Upper lobe of right lung (tissue), 1 donor: ENCODE data around the gene PLAC9. TPM values are rescaled to one million over a fixed set of nuclear protein-coding genes. Genes with fewer than 3 reads are reported as not detected.

ENCODE experiments used
- ATAC-seq: fragments of 200-7000 bp; cut with Tn5 transposase; one replicate; pipeline ENCODE4 v1.9.1; 2020; ENCODE audit warnings: mild to moderate bottlenecking, moderate library complexity
- DNase-seq: peaks from one replicate; pipeline ENCODE4 v3.0.0-alpha.2; 2020
- H3K27ac ChIP-seq: fragments of 200-600 bp; one replicate; pipeline ENCODE4 v1.8.0; 2022
- H3K27me3 ChIP-seq: fragments of 200-600 bp; one replicate; pipeline ENCODE4 v1.8.0; 2022; ENCODE audit warnings: mild to moderate bottlenecking
- H3K36me3 ChIP-seq: fragments of 200-600 bp; one replicate; pipeline ENCODE4 v1.8.0; 2022
- H3K4me1 ChIP-seq: fragments of 200-600 bp; one replicate; pipeline ENCODE4 v1.8.0; 2022
- H3K4me3 ChIP-seq: fragments of 200-600 bp; one replicate; pipeline ENCODE4 v1.8.0; 2022; ENCODE audit warnings: mild to moderate bottlenecking
- H3K9me3 ChIP-seq: fragments of 200-600 bp; one replicate; pipeline ENCODE4 v1.8.0; 2022
- intact Hi-C: fragments of 100-400 bp; cut with DNase I; formaldehyde crosslinking; loops from one replicate; pipeline ENCODE4 v1.11.0; 2022
- total RNA-seq: library from RNA; stranded (reverse); fragmentation: NEBNext Ultra II Directional; extraction: Animal tissue kit (Norgen Biotek cat#: 25700); gene quantifications from one replicate; pipeline ENCODE4 v1.2.1, GENCODE V29; 2021
- TF ChIP-seq, protein P1 (sequence below): fragments of 200-600 bp; IDR thresholded peaks from one replicate; pipeline ENCODE4 v1.8.0; 2022; ENCODE audit warnings: antibody characterized with exemption
- donor health status: DM: no; HTN: yes; CAD: no; lungs with severe emphysema.

Gene PLAC9
- total RNA-seq, 1 donor from 2014 or later: 24.1 TPM

- peaks cover 19% of the 10 kb centered on the region for H3K4me1 ChIP-seq
- peaks cover 100% of the 10 kb centered on the region for H3K36me3 ChIP-seq
- no peaks in the 10 kb centered on the region for H3K9me3 ChIP-seq
- no peak for DNase-seq
- TF ChIP-seq, protein P1, sequence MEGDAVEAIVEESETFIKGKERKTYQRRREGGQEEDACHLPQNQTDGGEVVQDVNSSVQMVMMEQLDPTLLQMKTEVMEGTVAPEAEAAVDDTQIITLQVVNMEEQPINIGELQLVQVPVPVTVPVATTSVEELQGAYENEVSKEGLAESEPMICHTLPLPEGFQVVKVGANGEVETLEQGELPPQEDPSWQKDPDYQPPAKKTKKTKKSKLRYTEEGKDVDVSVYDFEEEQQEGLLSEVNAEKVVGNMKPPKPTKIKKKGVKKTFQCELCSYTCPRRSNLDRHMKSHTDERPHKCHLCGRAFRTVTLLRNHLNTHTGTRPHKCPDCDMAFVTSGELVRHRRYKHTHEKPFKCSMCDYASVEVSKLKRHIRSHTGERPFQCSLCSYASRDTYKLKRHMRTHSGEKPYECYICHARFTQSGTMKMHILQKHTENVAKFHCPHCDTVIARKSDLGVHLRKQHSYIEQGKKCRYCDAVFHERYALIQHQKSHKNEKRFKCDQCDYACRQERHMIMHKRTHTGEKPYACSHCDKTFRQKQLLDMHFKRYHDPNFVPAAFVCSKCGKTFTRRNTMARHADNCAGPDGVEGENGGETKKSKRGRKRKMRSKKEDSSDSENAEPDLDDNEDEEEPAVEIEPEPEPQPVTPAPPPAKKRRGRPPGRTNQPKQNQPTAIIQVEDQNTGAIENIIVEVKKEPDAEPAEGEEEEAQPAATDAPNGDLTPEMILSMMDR: no peak
- H3K27ac ChIP-seq: peak overlapping the region; percentile 67
- H3K4me3 ChIP-seq: no peak overlapping the region
- no peak for ATAC-seq
- H3K27me3 ChIP-seq: no peaks in the 10 kb centered on the region
- intact Hi-C loops: loop anchor here (10.0 kb wide), 1 partner anchor 47 kb away; the partner anchor contains the start of gene ANXA11
These were observed 25.6 kb downstream of the PLAC9 start for GRCh38 chr10:80158126-80158525.

GRCh38 chr10:80158598-80159127 is 26.1 kb downstream of the PLAC9 start:
- Histone ChIP-seq H3K27ac (peak overlapping the region; percentile 67), H3K9me3 (no peaks in the 10 kb centered on the region), H3K4me1 (peaks cover 19% of the 10 kb centered on the region), H3K36me3 (peaks cover 100% of the 10 kb centered on the region), H3K27me3 (no peaks in the 10 kb centered on the region), H3K4me3 (no peak overlapping the region)
- TF ChIP-seq, protein P1: no peak
- ATAC-seq (peak; percentile 82), DNase-seq (no peak)
- intact Hi-C loops: loop anchor here (10.0 kb wide), 1 partner anchor 46 kb away; the partner anchor contains the start of gene ANXA11

DNA sequence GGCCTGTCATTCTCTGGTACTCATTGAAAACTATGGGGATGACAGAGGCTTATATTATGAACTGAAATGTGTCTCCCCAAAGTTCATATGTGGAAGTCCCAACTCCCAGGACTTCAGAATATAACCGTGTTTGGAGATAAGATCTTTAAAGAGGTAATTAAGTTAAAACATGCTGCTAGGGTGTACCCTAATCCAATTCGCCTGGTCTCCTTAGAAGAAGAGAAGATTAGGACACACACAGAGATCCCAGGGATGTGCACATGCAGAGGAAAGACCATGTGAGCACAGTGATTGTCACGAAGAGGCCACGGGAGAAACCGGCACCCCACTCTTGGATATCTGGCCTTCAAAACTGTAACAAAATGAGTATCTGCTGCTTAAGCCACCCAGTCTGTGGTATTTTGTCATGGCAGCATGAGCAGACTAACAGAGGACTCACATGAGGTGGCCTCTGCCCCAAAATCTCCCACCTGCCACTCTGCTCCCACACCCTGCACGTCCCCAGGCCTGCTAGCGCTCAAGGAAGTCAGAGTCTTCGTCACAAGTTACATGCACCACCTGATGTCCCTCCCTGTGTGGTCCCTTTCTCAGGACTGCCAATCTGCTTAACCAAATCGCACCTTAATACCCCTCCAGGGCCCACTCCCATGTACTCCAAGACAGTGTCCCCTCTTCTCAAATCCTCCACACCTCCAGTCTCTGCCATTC is 26.8 kb downstream of the PLAC9 start:
- intact Hi-C loops: loop anchor here (10.0 kb wide), 1 partner anchor 45 kb away; the partner anchor contains the start of gene ANXA11
- Histone ChIP-seq H3K4me3 (no peak overlapping the region), H3K27ac (peak overlapping the region; percentile 67), H3K4me1 (peaks cover 19% of the 10 kb centered on the region), H3K9me3 (no peaks in the 10 kb centered on the region), H3K36me3 (peaks cover 100% of the 10 kb centered on the region), H3K27me3 (no peaks in the 10 kb centered on the region)
- ATAC-seq (no peak), DNase-seq (no peak)
- TF ChIP-seq, protein P1: no peak

DNA sequence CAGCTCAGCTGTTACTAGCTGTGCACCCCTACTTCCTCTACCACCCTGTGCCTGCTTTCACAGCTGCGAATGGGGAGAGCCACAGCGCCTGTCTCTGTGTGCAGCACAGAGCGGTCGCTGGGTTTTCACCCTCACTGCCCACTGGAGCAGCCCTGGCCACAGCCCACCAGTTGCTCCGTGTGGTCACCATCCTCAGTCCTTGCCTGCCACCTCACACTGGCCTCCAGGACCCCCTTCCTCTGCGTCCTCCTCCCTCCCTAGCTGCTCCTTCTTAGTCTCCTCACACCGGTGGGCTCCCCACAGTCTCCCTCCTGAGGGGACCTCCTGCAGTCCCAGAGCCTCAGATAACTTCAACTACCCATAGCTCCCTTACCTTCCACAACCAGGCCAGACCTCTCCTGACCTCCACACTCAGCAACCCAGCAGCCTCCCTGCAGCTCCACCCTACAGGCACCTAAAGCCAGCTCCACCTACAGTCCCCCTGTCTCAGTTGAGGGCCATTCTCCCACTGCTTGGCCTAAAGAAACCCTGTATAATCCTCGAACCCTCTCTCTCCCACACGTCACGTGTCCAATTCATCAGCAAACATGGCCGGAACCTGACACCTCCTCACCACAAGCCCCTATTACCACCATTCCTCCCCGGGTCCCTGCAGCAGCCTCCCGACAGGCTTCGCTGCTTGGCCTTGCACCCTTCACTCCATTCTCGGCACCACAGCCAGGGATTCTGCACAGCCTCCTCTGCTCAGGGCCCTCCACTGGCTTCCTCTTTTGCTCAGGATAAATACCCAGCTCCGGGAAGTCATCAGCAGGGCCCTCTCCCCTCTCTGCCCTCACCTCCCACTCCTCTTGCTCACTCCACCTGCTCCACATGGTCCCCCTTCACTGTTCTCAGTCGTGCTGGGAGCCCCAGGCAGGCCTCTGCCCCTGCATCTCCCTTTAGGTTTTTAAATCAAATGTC is 28.1 kb downstream of the PLAC9 start:
- Histone ChIP-seq H3K4me1 (peaks cover 19% of the 10 kb centered on the region), H3K36me3 (peaks cover 100% of the 10 kb centered on the region), H3K9me3 (no peaks in the 10 kb centered on the region), H3K27ac (no peak overlapping the region), H3K4me3 (no peak overlapping the region), H3K27me3 (no peaks in the 10 kb centered on the region)
- intact Hi-C loops: no loop called here
- no peak for DNase-seq
- TF ChIP-seq, protein P1: no peak
- ATAC-seq: no peak

DNA sequence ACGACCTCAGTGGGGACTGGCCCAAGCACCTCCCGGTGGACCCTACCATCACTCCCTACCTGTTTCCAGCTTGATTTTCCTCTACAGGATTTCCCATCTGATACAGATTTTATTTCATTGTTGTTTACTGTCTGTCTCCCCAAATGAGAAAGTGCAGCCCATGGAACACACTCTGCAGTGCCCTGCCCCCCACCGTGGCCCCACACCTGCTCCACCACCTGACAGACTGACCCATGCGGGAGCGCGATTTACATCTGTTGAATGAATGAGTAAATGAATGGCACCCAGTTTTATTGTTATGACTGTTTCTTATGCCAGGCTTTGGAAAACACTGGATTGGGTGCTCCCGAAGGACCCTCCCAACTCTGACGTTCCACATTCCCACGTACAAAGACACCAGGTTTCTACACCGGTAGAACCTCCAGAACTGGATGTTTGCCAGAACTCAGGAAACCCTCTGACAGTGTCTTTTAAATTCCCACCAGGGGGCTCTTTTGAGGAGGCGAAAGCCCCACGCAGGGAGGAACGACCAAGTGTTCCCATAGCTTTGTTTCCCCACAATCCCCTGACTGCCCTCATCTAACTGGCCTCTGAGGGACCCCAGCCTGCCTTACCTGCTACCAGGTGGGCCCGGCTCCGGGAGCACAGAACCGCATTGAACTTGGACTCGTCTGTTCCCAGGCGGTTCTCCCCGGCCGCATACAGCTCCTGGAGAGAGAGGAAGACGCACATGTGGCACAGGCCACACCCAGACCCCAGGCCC is 29.0 kb downstream of the PLAC9 start:
- H3K9me3 ChIP-seq: no peaks in the 10 kb centered on the region
- ATAC-seq (no peak), DNase-seq (no peak)
- peaks cover 96% of the 10 kb centered on the region for H3K36me3 ChIP-seq
- no peak overlapping the region for H3K27ac ChIP-seq
- TF ChIP-seq, protein P1: no peak
- H3K27me3 ChIP-seq: no peaks in the 10 kb centered on the region
- no peak overlapping the region for H3K4me3 ChIP-seq
- peaks cover 19% of the 10 kb centered on the region for H3K4me1 ChIP-seq
- intact Hi-C loops: no loop called here
